H1 (cell line): ENCODE results near the gene MRPL36. TPM values are rescaled to one million over a fixed set of nuclear protein-coding genes. Genes with fewer than 3 reads are reported as not detected.

Source experiments
- CTCF ChIA-PET: fragments of 300-600 bp; sonication (Branson Sonifier 250); formaldehyde crosslinking; loops from one replicate; lab custom pipeline; 2021; ENCODE audit not compliant: partially characterized antibody; lab: Charles Lee
- POLR2A ChIA-PET: fragments of 300-600 bp; sonication (Branson Sonifier 250); formaldehyde crosslinking; loops from one replicate; lab custom pipeline; 2021; ENCODE audit warnings: inconsistent platforms; ENCODE audit not compliant: partially characterized antibody; lab: Charles Lee
- DNase-seq, 2 experiments: peaks; one replicate each; pipeline versions ENCODE4 v3.0.0 to v3.0.0-alpha.2; 2010 to 2022; ENCODE audit warnings: low spot score in 2 of 2, low read depth in 1 of 2, mixed read lengths in 1 of 2
- FAIRE-seq: peaks from 2 replicates; lab custom pipeline; 2011; peaks lifted over from hg19 to GRCh38; lab: Jason Lieb, UNC
- H2AFZ ChIP-seq: 2 replicates; pipeline ENCODE4 v1.8.1; 2012; ENCODE audit warnings: low read length, inconsistent platforms
- H2AK5ac ChIP-seq: 2 replicates; pipeline ENCODE4 v1.6.1; 2013; ENCODE audit warnings: low read depth, low read length
- H2BK120ac ChIP-seq: replicated peaks from 2 replicates; pipeline ENCODE3; 2013; ENCODE audit warnings: low read depth, low read length, inconsistent platforms
- H2BK12ac ChIP-seq: 2 replicates; pipeline ENCODE4 v1.6.1; 2013; ENCODE audit warnings: low read depth, low read length
- H2BK15ac ChIP-seq: 2 replicates; pipeline ENCODE4 v1.6.1; 2013; ENCODE audit warnings: low read length
- H2BK20ac ChIP-seq: 2 replicates; pipeline ENCODE4 v1.6.1; 2013; ENCODE audit warnings: low read length
- H2BK5ac ChIP-seq: 2 replicates; pipeline ENCODE4 v1.6.1; 2013; ENCODE audit warnings: low read depth, low read length
- H3K14ac ChIP-seq: 2 replicates; pipeline ENCODE4 v1.6.1; 2013; ENCODE audit warnings: inconsistent platforms; ENCODE audit not compliant: insufficient read length
- H3K18ac ChIP-seq: 2 replicates; pipeline ENCODE4 v1.6.1; 2013; ENCODE audit warnings: low read length; ENCODE audit errors: extremely low read depth
- H3K23ac ChIP-seq: 2 replicates; pipeline ENCODE4 v1.6.1; 2013; ENCODE audit warnings: inconsistent platforms; ENCODE audit not compliant: insufficient read length
- H3K23me2 ChIP-seq: 2 replicates; pipeline ENCODE4 v1.6.1; 2013; ENCODE audit warnings: low read depth, low read length
- H3K27ac ChIP-seq: 2 replicates; pipeline ENCODE4 v1.6.1; 2011; ENCODE audit warnings: low read depth, low read length, inconsistent platforms
- H3K27me3 ChIP-seq, 4 experiments: replicated peaks in 1 of 4; 1 replicate in 1 of 4; 2 replicates in 3 of 4; pipeline versions ENCODE4 v1.6.1 to v1.8.1; 2011 to 2013; ENCODE audit warnings: low read length in 3 of 4, mild to moderate bottlenecking in 3 of 4, inconsistent platforms in 2 of 4, mixed read lengths in 2 of 4, moderate library complexity in 1 of 4; ENCODE audit not compliant: control insufficient read depth in 3 of 4, insufficient read depth in 3 of 4; ENCODE audit errors: extremely low read depth in 1 of 4
- H3K36me3 ChIP-seq, 4 experiments: 2 replicates each; pipeline versions ENCODE4 v1.6.1 to v1.8.1; 2011 to 2013; ENCODE audit warnings: mild to moderate bottlenecking in 4 of 4, low read length in 3 of 4, moderate library complexity in 2 of 4, control low read depth in 1 of 4, inconsistent platforms in 1 of 4; ENCODE audit not compliant: insufficient read depth in 4 of 4, control insufficient read depth in 2 of 4
- H3K4ac ChIP-seq: replicated peaks from 2 replicates; pipeline ENCODE3; 2013; ENCODE audit warnings: low read length, low read depth, mixed read lengths, inconsistent platforms; ENCODE audit not compliant: insufficient read length
- H3K4me1 ChIP-seq, 4 experiments: replicated peaks in 1 of 4; 1 replicate in 1 of 4; 2 replicates in 3 of 4; pipeline versions ENCODE4 v1.6.1 to v1.8.1; 2011 to 2013; ENCODE audit warnings: low read length in 3 of 4, inconsistent platforms in 2 of 4, mixed read lengths in 1 of 4; ENCODE audit not compliant: insufficient read depth in 4 of 4, control insufficient read depth in 3 of 4
- H3K4me2 ChIP-seq, 2 experiments: 2 replicates each; pipeline versions ENCODE4 v1.6.1 to v1.8.1; 2011 to 2013; ENCODE audit warnings: low read depth in 2 of 2, low read length in 2 of 2, control low read depth in 1 of 2, inconsistent platforms in 1 of 2, mild to moderate bottlenecking in 1 of 2; ENCODE audit not compliant: insufficient read depth in 1 of 2
- H3K4me3 ChIP-seq, 4 experiments: fragments of 200-600, 300-600 bp in 1 of 4; sonication (generic), shearing (Covaris generic), sonication (Bioruptor Twin) in 1 of 4; 2 replicates each; pipeline versions ENCODE4 v1.5.1 to v1.8.1; 2011 to 2016; ENCODE audit warnings: low read length in 4 of 4, low read depth in 3 of 4, control low read depth in 2 of 4, inconsistent platforms in 2 of 4, mild to moderate bottlenecking in 2 of 4, mixed read lengths in 1 of 4, moderate library complexity in 1 of 4; ENCODE audit not compliant: insufficient read depth in 2 of 4; ENCODE audit errors: extremely low read depth in 1 of 4
- H3K56ac ChIP-seq: replicated peaks from 2 replicates; pipeline ENCODE3; 2013; ENCODE audit warnings: low read depth, mild to moderate bottlenecking, mixed read lengths, low read length, inconsistent platforms; ENCODE audit not compliant: insufficient read length
- H3K79me1 ChIP-seq: 2 replicates; pipeline ENCODE4 v1.6.1; 2013; ENCODE audit warnings: low read depth, low read length, control low read depth
- H3K79me2 ChIP-seq, 2 experiments: 2 replicates each; pipeline versions ENCODE4 v1.6.1 to v1.8.1; 2012 to 2013; ENCODE audit warnings: low read length in 2 of 2, mild to moderate bottlenecking in 2 of 2, inconsistent platforms in 1 of 2; ENCODE audit not compliant: insufficient read depth in 2 of 2, control insufficient read depth in 1 of 2
- H3K9ac ChIP-seq, 4 experiments: replicated peaks in 1 of 4; 1 replicate in 1 of 4; 2 replicates in 3 of 4; pipeline versions ENCODE4 v1.6.1 to v1.8.1; 2011 to 2013; ENCODE audit warnings: low read depth in 3 of 4, low read length in 3 of 4, control low read depth in 2 of 4, mild to moderate bottlenecking in 2 of 4, moderate library complexity in 2 of 4, inconsistent platforms in 1 of 4; ENCODE audit errors: extremely low read depth in 1 of 4
- H3K9me3 ChIP-seq, 2 experiments: 2 replicates each; pipeline versions ENCODE4 v1.6.1 to v1.8.1; 2012 to 2013; ENCODE audit warnings: mild to moderate bottlenecking in 2 of 2, moderate library complexity in 2 of 2, control low read depth in 1 of 2, inconsistent platforms in 1 of 2, low read depth in 1 of 2, low read length in 1 of 2, mixed read lengths in 1 of 2; ENCODE audit not compliant: insufficient read depth in 2 of 2
- H4K20me1 ChIP-seq, 2 experiments: replicated peaks in 1 of 2; 2 replicates each; pipeline versions ENCODE3 to v1.8.1; 2011 to 2013; ENCODE audit warnings: inconsistent platforms in 2 of 2, low read length in 2 of 2, mild to moderate bottlenecking in 1 of 2; ENCODE audit not compliant: insufficient read depth in 2 of 2, control insufficient read depth in 1 of 2
- H4K5ac ChIP-seq: 2 replicates; pipeline ENCODE4 v1.6.1; 2013; ENCODE audit warnings: low read length, low read depth, mixed read lengths, inconsistent platforms; ENCODE audit not compliant: insufficient read length
- H4K8ac ChIP-seq: 2 replicates; pipeline ENCODE4 v1.8.0; 2013; ENCODE audit warnings: mild to moderate bottlenecking, moderate library complexity, low read length, inconsistent platforms; ENCODE audit not compliant: insufficient read depth; ENCODE audit errors: extremely low read depth
- H4K91ac ChIP-seq: replicated peaks from 2 replicates; pipeline ENCODE3; 2013; ENCODE audit warnings: low read length, mixed read lengths, inconsistent platforms; ENCODE audit not compliant: insufficient read length
- CHD1 ChIP-seq: IDR thresholded peaks from 2 replicates; pipeline ENCODE4 v1.6.1; 2012; ENCODE audit warnings: low read depth, low read length, improper control_type of control experiment
- CTBP2 ChIP-seq: IDR thresholded peaks from 2 replicates; pipeline ENCODE4 v1.7.0; 2011; ENCODE audit warnings: borderline replicate concordance, mild to moderate bottlenecking, moderate library complexity, mixed read lengths, low read length; ENCODE audit not compliant: insufficient read depth, insufficient read length
- KDM4A ChIP-seq: IDR thresholded peaks from one replicate; pipeline ENCODE4 v1.7.1; 2012; ENCODE audit warnings: low read depth, mild to moderate bottlenecking, moderate library complexity, low read length, inconsistent platforms; ENCODE audit not compliant: severe bottlenecking
- PHF8 ChIP-seq: fragments of 200-600 bp; sonication (generic); conservative IDR thresholded peaks from 2 replicates; pipeline ENCODE4 v1.7.1; 2012; ENCODE audit warnings: low read depth, mild to moderate bottlenecking, inconsistent platforms, low read length, moderate library complexity
- POU5F1 ChIP-seq: IDR thresholded peaks from 2 replicates; pipeline ENCODE4 v1.6.1; 2011; ENCODE audit warnings: low read depth, mild to moderate bottlenecking, low read length, moderate library complexity
- RAD21 ChIP-seq, 2 experiments: IDR thresholded peaks in 1 of 2; conservative IDR thresholded peaks in 1 of 2; 2 replicates each; pipeline ENCODE4 v1.6.1; 2011; ENCODE audit warnings: low read depth in 2 of 2, low read length in 2 of 2, improper control_type of control experiment in 1 of 2, inconsistent platforms in 1 of 2, mild to moderate bottlenecking in 1 of 2, moderate library complexity in 1 of 2
- SIN3A ChIP-seq, 2 experiments: IDR thresholded peaks in 1 of 2; conservative IDR thresholded peaks in 1 of 2; 2 replicates each; pipeline ENCODE4 v1.6.1; 2011 to 2012; ENCODE audit warnings: low read length in 2 of 2, improper control_type of control experiment in 1 of 2, low read depth in 1 of 2, mild to moderate bottlenecking in 1 of 2
- SIRT6 ChIP-seq: IDR thresholded peaks from one replicate; pipeline ENCODE4 v1.7.1; 2012; ENCODE audit warnings: low read length, inconsistent platforms
- SUZ12 ChIP-seq: fragments of 200-600 bp; sonication (generic); IDR thresholded peaks from 2 replicates; pipeline ENCODE4 v1.6.1; 2012; ENCODE audit warnings: mild to moderate bottlenecking, inconsistent platforms, low read length, moderate library complexity, mixed read lengths
- TCF12 ChIP-seq: IDR thresholded peaks from 2 replicates; pipeline ENCODE4 v1.6.1; 2011; ENCODE audit warnings: low read depth, mild to moderate bottlenecking, low read length
- TEAD4 ChIP-seq: IDR thresholded peaks from 2 replicates; pipeline ENCODE4 v1.6.1; 2012; ENCODE audit warnings: low read depth, low read length, inconsistent platforms, mixed read lengths
- ZNF274 ChIP-seq: IDR thresholded peaks from 2 replicates; pipeline ENCODE4 v1.7.0; 2012; ENCODE audit warnings: low read length, borderline replicate concordance; ENCODE audit errors: extremely low read depth
- WGBS, 2 experiments: shearing (Covaris generic) in 1 of 2; methylation state at CpG; one replicate each; pipeline versions ENCODE4 v1.1.6 to v1.1.7; 2013 to 2015; ENCODE audit warnings: low lambda C conversion rate in 2 of 2, mixed read lengths in 2 of 2, inconsistent platforms in 1 of 2, low coverage in 1 of 2, missing lambda C conversion rate in 1 of 2; ENCODE audit not compliant: insufficient replicate concordance in 2 of 2, insufficient coverage in 1 of 2, insufficient read length in 1 of 2; ENCODE audit errors: extremely low coverage in 1 of 2, missing lambda C conversion rate in 1 of 2; 5-methylcytosine and 5-hydroxymethylcytosine counted together
- polyA plus RNA-seq, 7 experiments: library from polyadenylated mRNA; depleted of rRNA in 3 of 7; stranded (reverse) in 5 of 7; unstranded in 2 of 7; fragments of >200 nt in 5 of 7; fragments of 200-250 nt in 2 of 7; gene quantifications; 1 replicate in 5 of 7; 2 replicates in 1 of 7; 4 replicates in 1 of 7; pipeline versions ENCODE4 v1.2.1 to v1.2.3, GENCODE V29; 2011 to 2013; ENCODE audit warnings: missing spikeins in 2 of 7, mixed read lengths in 2 of 7
- total RNA-seq: library from RNA; stranded (reverse); fragmentation: NEBNext Ultra II Directional; extraction: Animal tissue kit (Norgen Biotek cat#: 25700); gene quantifications from 2 replicates; pipeline ENCODE4 v1.2.1, GENCODE V29; 2021

MRPL36 gene
- total and polyA plus RNA-seq, 2 of the 8 experiments (the other 6 are each of a cell fraction or from before 2014, with no cell fraction given): 56.3 to 81.5 TPM

GRCh38 chr5:1778138-1779020, 21.3 kb downstream of the MRPL36 start:
- Histone ChIP-seq H3K36me3 (no peaks in the 10 kb centered on the region), H3K23me2 (no peaks in the 10 kb centered on the region), H3K56ac (no peak overlapping the region), H3K27ac (no peak overlapping the region), H3K4me2 (no peak overlapping the region), H3K14ac (no peak overlapping the region), H3K23ac (no peak overlapping the region), H2BK5ac (no peak overlapping the region), H4K8ac (no peak overlapping the region), H3K18ac (no peak overlapping the region), H2BK12ac (no peak overlapping the region), H3K4me1 (no peaks in the 10 kb centered on the region)
- WGBS, 2 experiments: 84% methylated on average over 19 of the region's 19 CpGs; no CpG with 5 or more reads in 1 of the 2 experiments
- DNase-seq: no peak
- TF ChIP-seq SIN3A (conservative IDR thresholded peaks at IDR 0.05 in 1 of 2, IDR thresholded peaks at IDR 0.05 in 1 of 2; ENCODE audit: low read depth in 1 of 2, low read length in 2 of 2): no peak
- TF ChIP-seq TEAD4: no peak
- TF ChIP-seq SIRT6: no peak
- no peak for TF ChIP-seq ZNF274
- TF ChIP-seq CHD1: no peak
- no peak for TF ChIP-seq CTBP2
- TF ChIP-seq POU5F1: no peak
- no peak for TF ChIP-seq PHF8
- TF ChIP-seq SUZ12: no peak
- TF ChIP-seq RAD21 (IDR thresholded peaks at IDR 0.05 in 1 of 2, conservative IDR thresholded peaks at IDR 0.05 in 1 of 2; ENCODE audit: low read depth in 2 of 2, low read length in 2 of 2): no peak
- TF ChIP-seq TCF12: no peak
- TF ChIP-seq KDM4A: no peak
- TF ChIP-seq, all 59 proteins: peak for 0
- Histone ChIP-seq H2BK120ac (no peak overlapping the region), H3K9ac (no peak overlapping the region), H4K91ac (no peak overlapping the region), H3K4me3 (no peak overlapping the region), H4K20me1 (peaks cover 0 to 3% of the 10 kb centered on the region in 2 experiments), H3K9me3 (no peaks in the 10 kb centered on the region), H4K5ac (no peak overlapping the region), H3K79me1 (no peaks in the 10 kb centered on the region), H3K4ac (no peak overlapping the region), H2AFZ (no peak overlapping the region), H3K27me3 (no peaks in the 10 kb centered on the region), H2BK20ac (no peak overlapping the region), H3K79me2 (no peaks in the 10 kb centered on the region), H2BK15ac (no peak overlapping the region), H2AK5ac (no peak overlapping the region)
- ChIA-PET POLR2A (interaction anchor here (1.5 kb wide), 1 partner anchor 11 kb away, joined by 3 read pairs; no protein-coding TSS in a partner anchor), CTCF (interaction anchor here (1.0 to 2.9 kb wide), 3 partner anchors 14 to 41 kb away, joined by 3 to 18 read pairs (median 3); no protein-coding TSS in a partner anchor)
- no peak for FAIRE-seq
